H9 (cell line): ENCODE results near the gene DIAPH2. TPM values are rescaled to one million over a fixed set of nuclear protein-coding genes. Genes with fewer than 3 reads are reported as not detected.

Source experiments
- DNase-seq: peaks from one replicate; pipeline ENCODE4 v3.0.0-alpha.2; 2017
- H2AFZ ChIP-seq: one replicate; pipeline ENCODE4 v1.6.1; 2013; ENCODE audit warnings: mild to moderate bottlenecking, low read length, control low read depth, moderate library complexity
- H2AK5ac ChIP-seq: 2 replicates; pipeline ENCODE4 v1.6.1; 2013; ENCODE audit warnings: low read length, control low read depth, mixed read lengths; ENCODE audit not compliant: insufficient read length
- H2BK120ac ChIP-seq: one replicate; pipeline ENCODE4 v1.6.1; 2013; ENCODE audit warnings: low read depth, mild to moderate bottlenecking, low read length, control low read depth, inconsistent platforms; ENCODE audit not compliant: poor library complexity, severe bottlenecking
- H2BK12ac ChIP-seq: 2 replicates; pipeline ENCODE4 v1.6.1; 2013; ENCODE audit warnings: low read length, control low read depth, mixed read lengths, low read depth; ENCODE audit not compliant: insufficient read length
- H2BK15ac ChIP-seq: 2 replicates; pipeline ENCODE4 v1.6.1; 2013; ENCODE audit warnings: low read depth, low read length, control low read depth
- H2BK20ac ChIP-seq: one replicate; pipeline ENCODE4 v1.6.1; 2013; ENCODE audit warnings: low read depth, mild to moderate bottlenecking, low read length, control low read depth, inconsistent platforms; ENCODE audit not compliant: poor library complexity, severe bottlenecking
- H2BK5ac ChIP-seq: 2 replicates; pipeline ENCODE4 v1.6.1; 2013; ENCODE audit warnings: low read length, control low read depth, mixed read lengths; ENCODE audit not compliant: insufficient read length
- H3K14ac ChIP-seq: 2 replicates; pipeline ENCODE4 v1.6.1; 2013; ENCODE audit warnings: low read length, control low read depth; ENCODE audit not compliant: insufficient read depth
- H3K18ac ChIP-seq: 2 replicates; pipeline ENCODE4 v1.6.1; 2013; ENCODE audit warnings: low read depth, mild to moderate bottlenecking, mixed read lengths, low read length, control low read depth; ENCODE audit not compliant: insufficient read length
- H3K23ac ChIP-seq: 2 replicates; pipeline ENCODE4 v1.6.1; 2013; ENCODE audit warnings: low read length, control low read depth, mixed read lengths, low read depth; ENCODE audit not compliant: insufficient read length
- H3K23me2 ChIP-seq: 2 replicates; pipeline ENCODE4 v1.6.1; 2013; ENCODE audit warnings: low read depth, mild to moderate bottlenecking, mixed read lengths, low read length, control low read depth; ENCODE audit not compliant: insufficient read length, poor library complexity, severe bottlenecking
- H3K27ac ChIP-seq: 2 replicates; pipeline ENCODE4 v1.5.1; 2013; ENCODE audit warnings: low read length, control low read depth, mixed read lengths, low read depth; ENCODE audit not compliant: insufficient read length
- H3K27me3 ChIP-seq: 2 replicates; pipeline ENCODE4 v1.6.1; 2013; ENCODE audit warnings: low read length, control low read depth, inconsistent platforms; ENCODE audit not compliant: insufficient read depth
- H3K4ac ChIP-seq: 2 replicates; pipeline ENCODE4 v1.6.1; 2013; ENCODE audit warnings: low read depth, mild to moderate bottlenecking, control low read depth, inconsistent platforms, low read length, moderate library complexity
- H3K4me1 ChIP-seq: 2 replicates; pipeline ENCODE4 v1.6.1; 2013; ENCODE audit warnings: low read length, control low read depth, inconsistent platforms; ENCODE audit not compliant: insufficient read depth
- H3K4me2 ChIP-seq: 2 replicates; pipeline ENCODE4 v1.6.1; 2013; ENCODE audit warnings: low read length, control low read depth, mixed read lengths; ENCODE audit not compliant: insufficient read length, insufficient read depth
- H3K56ac ChIP-seq: 2 replicates; pipeline ENCODE4 v1.6.1; 2013; ENCODE audit warnings: low read depth, mild to moderate bottlenecking, mixed read lengths, low read length, control low read depth; ENCODE audit not compliant: insufficient read length
- H3K79me1 ChIP-seq: 2 replicates; pipeline ENCODE4 v1.6.1; 2013; ENCODE audit warnings: low read depth, mild to moderate bottlenecking, moderate library complexity, low read length, control low read depth, inconsistent platforms; ENCODE audit not compliant: insufficient read depth, poor library complexity, severe bottlenecking
- H3K79me2 ChIP-seq: 2 replicates; pipeline ENCODE4 v1.6.1; 2013; ENCODE audit warnings: low read length, control low read depth, inconsistent platforms; ENCODE audit not compliant: insufficient read depth
- H3K9ac ChIP-seq: 2 replicates; pipeline ENCODE4 v1.6.1; 2013; ENCODE audit warnings: low read length, control low read depth, mixed read lengths; ENCODE audit not compliant: insufficient read length; ENCODE audit errors: extremely low read depth
- H3K9me3 ChIP-seq: one replicate; pipeline ENCODE4 v1.6.1; 2013; ENCODE audit warnings: low read depth, low read length, inconsistent platforms; ENCODE audit not compliant: control insufficient read depth
- H3T11ph ChIP-seq: one replicate; pipeline ENCODE4 v1.6.1; 2013; ENCODE audit warnings: mild to moderate bottlenecking, low read length, control low read depth, inconsistent platforms
- H4K20me1 ChIP-seq: one replicate; pipeline ENCODE4 v1.6.1; 2013; ENCODE audit not compliant: control insufficient read depth, insufficient read length, insufficient read depth
- H4K5ac ChIP-seq: 2 replicates; pipeline ENCODE4 v1.6.1; 2013; ENCODE audit warnings: low read depth, mild to moderate bottlenecking, mixed read lengths, low read length, control low read depth; ENCODE audit not compliant: insufficient read length
- H4K8ac ChIP-seq: replicated peaks from 2 replicates; pipeline ENCODE4 v1.6.1; 2013; ENCODE audit warnings: low read length, control low read depth, mixed read lengths, low read depth; ENCODE audit not compliant: insufficient read length
- H4K91ac ChIP-seq: 2 replicates; pipeline ENCODE4 v1.6.1; 2013; ENCODE audit warnings: low read depth, mild to moderate bottlenecking, moderate library complexity, mixed read lengths, low read length, control low read depth; ENCODE audit not compliant: insufficient read length
- H3K27ac Mint-ChIP-seq, 3 experiments: 2 replicates in 2 of 3; 3 replicates in 1 of 3; pipeline ENCODE4 v1.8.0; 2020 to 2021; ENCODE audit warnings: mixed read lengths in 3 of 3, mild to moderate bottlenecking in 1 of 3, moderate library complexity in 1 of 3
- H3K27me3 Mint-ChIP-seq: 2 replicates; pipeline ENCODE4 v1.8.0; 2021; ENCODE audit warnings: low read depth, mild to moderate bottlenecking, moderate library complexity, mixed read lengths
- H3K36me3 Mint-ChIP-seq, 3 experiments: 2 replicates in 2 of 3; 3 replicates in 1 of 3; pipeline ENCODE4 v1.8.0; 2020 to 2021; ENCODE audit warnings: low read depth in 3 of 3, mixed read lengths in 3 of 3; ENCODE audit not compliant: insufficient read depth in 1 of 3
- H3K4me1 Mint-ChIP-seq, 2 experiments: 2 replicates each; pipeline ENCODE4 v1.8.0; 2020; ENCODE audit warnings: mixed read lengths in 2 of 2
- H3K4me3 Mint-ChIP-seq, 2 experiments: 2 replicates in 1 of 2; 3 replicates in 1 of 2; pipeline ENCODE4 v1.8.0; 2020 to 2021; ENCODE audit warnings: mild to moderate bottlenecking in 2 of 2, mixed read lengths in 2 of 2, moderate library complexity in 1 of 2
- H3K9me3 Mint-ChIP-seq, 2 experiments: 2 replicates in 1 of 2; 3 replicates in 1 of 2; pipeline ENCODE4 v1.8.0; 2020; ENCODE audit warnings: mild to moderate bottlenecking in 2 of 2, mixed read lengths in 2 of 2, moderate library complexity in 1 of 2
- total RNA-seq: library from RNA; stranded (reverse); gene quantifications from 2 replicates; pipeline ENCODE4 v1.2.1, GENCODE V29; 2021
- TF ChIP-seq, protein P1 (sequence below): fragments of 200-600 bp; sonication (generic); conservative IDR thresholded peaks from 3 replicates; pipeline ENCODE4 v1.8.0; 2021; ENCODE audit warnings: antibody characterized with exemption, mild to moderate bottlenecking

The DIAPH2 gene
- total RNA-seq, 1 experiment from 2014 or later: 45.4 TPM

DNA sequence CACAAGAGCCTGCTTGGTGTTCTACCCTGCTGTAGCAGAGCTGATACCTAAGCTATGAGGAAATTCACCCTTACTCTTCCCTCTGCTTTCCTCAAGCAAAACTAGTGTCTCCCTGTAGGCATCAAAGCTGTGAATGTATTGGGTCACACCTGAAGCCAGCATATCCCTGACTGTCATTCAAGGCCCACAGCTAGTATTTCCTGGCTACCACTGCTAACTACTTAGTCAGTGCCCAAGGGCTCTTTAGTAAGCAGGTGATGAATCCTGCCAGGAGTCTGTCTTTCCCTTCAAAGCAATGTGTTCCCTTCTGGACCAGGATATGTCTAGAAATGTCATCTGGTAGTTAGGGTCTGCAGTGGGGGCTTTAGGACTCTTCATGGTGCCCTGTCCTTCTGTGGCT, 324.7 kb downstream of the DIAPH2 start:
- H4K8ac ChIP-seq: no peak overlapping the region
- H3K18ac ChIP-seq: no peak overlapping the region

More for the DNA sequence above, 324.7 kb downstream of the DIAPH2 start:
- Histone ChIP-seq H3K4me1 (no peaks in the 10 kb centered on the region; the same call in 1 of the 2 replicates), H3K79me2 (no peaks in the 10 kb centered on the region), H2BK120ac (no peak overlapping the region), H2AK5ac (no peak overlapping the region), H3K27me3 (no peaks in the 10 kb centered on the region), H3T11ph (no peak overlapping the region), H3K79me1 (no peaks in the 10 kb centered on the region), H4K91ac (no peak overlapping the region), H2BK5ac (no peak overlapping the region), H3K56ac (no peak overlapping the region), H3K9me3 (no peaks in the 10 kb centered on the region), H2AFZ (no peak overlapping the region), H4K20me1 (no peaks in the 10 kb centered on the region), H2BK20ac (no peak overlapping the region), H2BK15ac (no peak overlapping the region), H3K4ac (no peak overlapping the region), H3K27ac (no peak overlapping the region), H4K5ac (no peak overlapping the region), H2BK12ac (no peak overlapping the region), H3K4me2 (no peak overlapping the region), H3K9ac (no peak overlapping the region), H3K23me2 (no peaks in the 10 kb centered on the region), H3K23ac (no peak overlapping the region), H3K14ac (no peak overlapping the region; the same call in 1 of the 2 replicates)
- no peaks in the 10 kb centered on the region for H3K36me3 Mint-ChIP-seq
- H3K27ac Mint-ChIP-seq: no peak overlapping the region
- DNase-seq: no peak
- no peaks in the 10 kb centered on the region; a peak in 1 of 5 replicates for H3K9me3 Mint-ChIP-seq
- H3K27me3 Mint-ChIP-seq: no peaks in the 10 kb centered on the region
- TF ChIP-seq, protein P1, sequence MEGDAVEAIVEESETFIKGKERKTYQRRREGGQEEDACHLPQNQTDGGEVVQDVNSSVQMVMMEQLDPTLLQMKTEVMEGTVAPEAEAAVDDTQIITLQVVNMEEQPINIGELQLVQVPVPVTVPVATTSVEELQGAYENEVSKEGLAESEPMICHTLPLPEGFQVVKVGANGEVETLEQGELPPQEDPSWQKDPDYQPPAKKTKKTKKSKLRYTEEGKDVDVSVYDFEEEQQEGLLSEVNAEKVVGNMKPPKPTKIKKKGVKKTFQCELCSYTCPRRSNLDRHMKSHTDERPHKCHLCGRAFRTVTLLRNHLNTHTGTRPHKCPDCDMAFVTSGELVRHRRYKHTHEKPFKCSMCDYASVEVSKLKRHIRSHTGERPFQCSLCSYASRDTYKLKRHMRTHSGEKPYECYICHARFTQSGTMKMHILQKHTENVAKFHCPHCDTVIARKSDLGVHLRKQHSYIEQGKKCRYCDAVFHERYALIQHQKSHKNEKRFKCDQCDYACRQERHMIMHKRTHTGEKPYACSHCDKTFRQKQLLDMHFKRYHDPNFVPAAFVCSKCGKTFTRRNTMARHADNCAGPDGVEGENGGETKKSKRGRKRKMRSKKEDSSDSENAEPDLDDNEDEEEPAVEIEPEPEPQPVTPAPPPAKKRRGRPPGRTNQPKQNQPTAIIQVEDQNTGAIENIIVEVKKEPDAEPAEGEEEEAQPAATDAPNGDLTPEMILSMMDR: no peak
- no peaks in the 10 kb centered on the region for H3K4me1 Mint-ChIP-seq
- H3K4me3 Mint-ChIP-seq: no peak overlapping the region
